Neural cell (in vitro differentiated cells): ENCODE measurements around the gene DEAF1. TPM values are rescaled to one million over a fixed set of nuclear protein-coding genes. Genes with fewer than 3 reads are reported as not detected.

Source experiments
- H2AFZ ChIP-seq: fragments of 200-600, 300-800 bp; sonication (generic), shearing (Covaris generic); 2 replicates; pipeline ENCODE4 v1.6.0; 2014; ENCODE audit warnings: low read depth, mild to moderate bottlenecking, antibody characterized with exemption, low read length, moderate library complexity
- H3F3A ChIP-seq: fragments of 200-600 bp; shearing (Covaris generic); 2 replicates; pipeline ENCODE4 v1.6.1; 2016; ENCODE audit warnings: mild to moderate bottlenecking, moderate library complexity, mixed read lengths, antibody characterized with exemption, low read length; ENCODE audit not compliant: insufficient read depth, poor library complexity, severe bottlenecking
- H3K27ac ChIP-seq: fragments of 200-600, 300-800 bp; sonication (generic), shearing (Covaris generic); 2 replicates; pipeline ENCODE4 v1.5.1; 2014; ENCODE audit warnings: mild to moderate bottlenecking, low read length, moderate library complexity
- H3K27me3 ChIP-seq: fragments of 300-800, 200-600 bp; sonication (generic), shearing (Covaris generic); 2 replicates; pipeline ENCODE4 v1.6.0; 2014; ENCODE audit warnings: mild to moderate bottlenecking, low read depth, low read length, moderate library complexity; ENCODE audit not compliant: insufficient read depth
- H3K36me3 ChIP-seq: fragments of 300-800, 200-600 bp; sonication (generic), shearing (Covaris generic); 2 replicates; pipeline ENCODE4 v1.5.1; 2014; ENCODE audit warnings: mild to moderate bottlenecking, antibody characterized with exemption, low read length, moderate library complexity; ENCODE audit not compliant: insufficient read depth
- H3K4me2 ChIP-seq: fragments of 300-800, 200-600 bp; sonication (generic), shearing (Covaris generic); 2 replicates; pipeline ENCODE4 v1.6.0; 2014; ENCODE audit warnings: mild to moderate bottlenecking, low read length
- H3K4me3 ChIP-seq: fragments of 300-800, 200-600 bp; sonication (generic), shearing (Covaris generic); 2 replicates; pipeline ENCODE4 v1.5.1; 2014; ENCODE audit warnings: mild to moderate bottlenecking, low read length, moderate library complexity
- H3K79me2 ChIP-seq: fragments of 200-600 bp; shearing (Covaris generic); replicated peaks from 2 replicates; pipeline ENCODE4 v1.6.0; 2014; ENCODE audit warnings: mild to moderate bottlenecking, low read length, moderate library complexity; ENCODE audit not compliant: insufficient read depth
- H3K9ac ChIP-seq: fragments of 300-800, 200-600 bp; sonication (generic), shearing (Covaris generic); 2 replicates; pipeline ENCODE4 v1.6.1; 2016; ENCODE audit warnings: mild to moderate bottlenecking, low read length, mixed read lengths
- H3K9me2 ChIP-seq: fragments of 200-600 bp; shearing (Covaris generic); 2 replicates; pipeline ENCODE4 v1.6.1; 2016; ENCODE audit warnings: mild to moderate bottlenecking, low read length, mixed read lengths; ENCODE audit not compliant: insufficient read depth
- H3K9me3 ChIP-seq: fragments of 200-600, 300-800 bp; sonication (generic), shearing (Covaris generic); 2 replicates; pipeline ENCODE4 v1.6.1; 2016; ENCODE audit warnings: mild to moderate bottlenecking, mixed run types, low read length, moderate library complexity, mixed read lengths
- H4K20me1 ChIP-seq: fragments of 200-600 bp; shearing (Covaris generic); 2 replicates; pipeline ENCODE4 v1.6.1; 2016; ENCODE audit warnings: mild to moderate bottlenecking, mixed run types; ENCODE audit not compliant: insufficient read depth
- EP300 ChIP-seq: fragments of 450-650 bp; conservative IDR thresholded peaks from 2 replicates; pipeline ENCODE4 v1.6.1; 2014; ENCODE audit warnings: antibody characterized with exemption, mild to moderate bottlenecking, moderate library complexity; ENCODE audit not compliant: poor library complexity, severe bottlenecking
- EZH2 ChIP-seq: fragments of 200-600, 300-800 bp; shearing (Covaris generic), sonication (generic); IDR thresholded peaks from 2 replicates; pipeline ENCODE4 v1.6.1; 2014; ENCODE audit warnings: antibody characterized with exemption, low read length, borderline replicate concordance, mild to moderate bottlenecking; ENCODE audit not compliant: insufficient read depth, poor library complexity, severe bottlenecking
- MXI1 ChIP-seq: fragments of 450-650 bp; conservative IDR thresholded peaks from 2 replicates; pipeline ENCODE4 v1.6.1; 2014; ENCODE audit warnings: antibody characterized with exemption, mild to moderate bottlenecking; ENCODE audit not compliant: poor library complexity, severe bottlenecking
- POLR2AphosphoS5 ChIP-seq: IDR thresholded peaks from 2 replicates; pipeline ENCODE4 v1.6.1; 2012
- RAD21 ChIP-seq: fragments of 450-650 bp; conservative IDR thresholded peaks from 2 replicates; pipeline ENCODE4 v1.6.1; 2014; ENCODE audit warnings: antibody characterized with exemption, mild to moderate bottlenecking, moderate library complexity
- SMC3 ChIP-seq: fragments of 450-650 bp; conservative IDR thresholded peaks from 2 replicates; pipeline ENCODE4 v1.6.1; 2014; ENCODE audit warnings: antibody characterized with exemption, mild to moderate bottlenecking, moderate library complexity; ENCODE audit not compliant: poor library complexity
- TAF1 ChIP-seq: IDR thresholded peaks from 2 replicates; pipeline ENCODE4 v1.6.1; 2012; ENCODE audit warnings: low read depth
- polyA plus RNA-seq: library from polyadenylated mRNA; depleted of rRNA; stranded (reverse); fragments of >200 nt; gene quantifications from 2 replicates; pipeline ENCODE4 v1.2.3, GENCODE V29; 2014
- TF ChIP-seq, protein P1 (sequence below): IDR thresholded peaks from 2 replicates; pipeline ENCODE4 v1.6.1; 2012; ENCODE audit warnings: borderline replicate concordance
- TF ChIP-seq, protein P2 (sequence below): fragments of 450-650 bp; IDR thresholded peaks from 2 replicates; pipeline ENCODE4 v1.5.1; 2014; ENCODE audit warnings: antibody characterized with exemption, mild to moderate bottlenecking, moderate library complexity; ENCODE audit not compliant: poor library complexity, severe bottlenecking

DEAF1 gene
- polyA plus RNA-seq, 1 donor from 2014 or later: 87.6 TPM

DNA sequence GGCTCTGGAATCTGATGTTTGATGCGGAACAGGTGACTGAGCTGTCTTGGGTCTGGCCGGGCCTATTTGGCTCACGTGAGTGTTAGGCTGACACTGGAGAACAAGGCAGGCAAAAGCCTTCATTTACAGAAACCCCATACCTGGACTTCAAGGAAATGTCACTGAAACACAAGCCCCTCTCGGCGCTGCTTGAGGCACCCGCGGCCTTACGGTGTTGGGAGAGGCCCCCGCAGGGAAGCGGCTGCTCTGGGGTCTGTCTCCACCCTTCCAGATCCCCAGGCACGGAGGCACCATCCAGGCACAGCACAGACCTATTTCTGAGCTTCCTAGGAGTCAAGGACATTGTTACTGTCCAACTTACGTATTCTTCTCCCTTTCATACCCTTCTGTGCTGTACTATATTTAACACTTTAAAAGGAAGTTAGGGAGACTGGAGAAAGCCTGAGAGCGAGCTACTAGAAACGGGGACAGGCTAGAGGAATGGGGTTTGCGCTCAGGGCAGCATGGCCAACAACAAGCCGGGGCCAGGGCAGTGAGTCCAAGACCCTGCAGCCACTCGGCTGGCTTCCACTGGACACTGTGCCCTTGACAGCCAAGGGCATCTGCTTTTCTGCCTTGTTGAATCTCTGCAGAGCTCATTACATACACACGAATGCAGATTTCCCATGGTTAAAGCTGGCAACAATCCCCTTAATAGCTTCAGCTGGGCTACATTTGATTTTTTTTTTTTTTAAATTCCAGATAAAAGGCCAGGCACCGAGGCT, 34.2 kb downstream of the DEAF1 start:
- Histone ChIP-seq H3K4me3 (no peak overlapping the region), H3K27me3 (no peaks in the 10 kb centered on the region), H3K4me2 (no peak overlapping the region), H3K36me3 (no peaks in the 10 kb centered on the region), H3K27ac (no peak overlapping the region), H2AFZ (no peak overlapping the region), H3K9me3 (no peaks in the 10 kb centered on the region), H3K9ac (no peak overlapping the region), H3K79me2 (no peaks in the 10 kb centered on the region), H3F3A (no peaks in the 10 kb centered on the region), H3K9me2 (no peaks in the 10 kb centered on the region), H4K20me1 (no peaks in the 10 kb centered on the region)
- TF ChIP-seq POLR2AphosphoS5 (no peak), SMC3 (no peak), MXI1 (no peak), RAD21 (no peak), EP300 (no peak), TAF1 (no peak), EZH2 (no peak)
- TF ChIP-seq, protein P1, sequence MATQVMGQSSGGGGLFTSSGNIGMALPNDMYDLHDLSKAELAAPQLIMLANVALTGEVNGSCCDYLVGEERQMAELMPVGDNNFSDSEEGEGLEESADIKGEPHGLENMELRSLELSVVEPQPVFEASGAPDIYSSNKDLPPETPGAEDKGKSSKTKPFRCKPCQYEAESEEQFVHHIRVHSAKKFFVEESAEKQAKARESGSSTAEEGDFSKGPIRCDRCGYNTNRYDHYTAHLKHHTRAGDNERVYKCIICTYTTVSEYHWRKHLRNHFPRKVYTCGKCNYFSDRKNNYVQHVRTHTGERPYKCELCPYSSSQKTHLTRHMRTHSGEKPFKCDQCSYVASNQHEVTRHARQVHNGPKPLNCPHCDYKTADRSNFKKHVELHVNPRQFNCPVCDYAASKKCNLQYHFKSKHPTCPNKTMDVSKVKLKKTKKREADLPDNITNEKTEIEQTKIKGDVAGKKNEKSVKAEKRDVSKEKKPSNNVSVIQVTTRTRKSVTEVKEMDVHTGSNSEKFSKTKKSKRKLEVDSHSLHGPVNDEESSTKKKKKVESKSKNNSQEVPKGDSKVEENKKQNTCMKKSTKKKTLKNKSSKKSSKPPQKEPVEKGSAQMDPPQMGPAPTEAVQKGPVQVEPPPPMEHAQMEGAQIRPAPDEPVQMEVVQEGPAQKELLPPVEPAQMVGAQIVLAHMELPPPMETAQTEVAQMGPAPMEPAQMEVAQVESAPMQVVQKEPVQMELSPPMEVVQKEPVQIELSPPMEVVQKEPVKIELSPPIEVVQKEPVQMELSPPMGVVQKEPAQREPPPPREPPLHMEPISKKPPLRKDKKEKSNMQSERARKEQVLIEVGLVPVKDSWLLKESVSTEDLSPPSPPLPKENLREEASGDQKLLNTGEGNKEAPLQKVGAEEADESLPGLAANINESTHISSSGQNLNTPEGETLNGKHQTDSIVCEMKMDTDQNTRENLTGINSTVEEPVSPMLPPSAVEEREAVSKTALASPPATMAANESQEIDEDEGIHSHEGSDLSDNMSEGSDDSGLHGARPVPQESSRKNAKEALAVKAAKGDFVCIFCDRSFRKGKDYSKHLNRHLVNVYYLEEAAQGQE: no peak
- TF ChIP-seq, protein P2, sequence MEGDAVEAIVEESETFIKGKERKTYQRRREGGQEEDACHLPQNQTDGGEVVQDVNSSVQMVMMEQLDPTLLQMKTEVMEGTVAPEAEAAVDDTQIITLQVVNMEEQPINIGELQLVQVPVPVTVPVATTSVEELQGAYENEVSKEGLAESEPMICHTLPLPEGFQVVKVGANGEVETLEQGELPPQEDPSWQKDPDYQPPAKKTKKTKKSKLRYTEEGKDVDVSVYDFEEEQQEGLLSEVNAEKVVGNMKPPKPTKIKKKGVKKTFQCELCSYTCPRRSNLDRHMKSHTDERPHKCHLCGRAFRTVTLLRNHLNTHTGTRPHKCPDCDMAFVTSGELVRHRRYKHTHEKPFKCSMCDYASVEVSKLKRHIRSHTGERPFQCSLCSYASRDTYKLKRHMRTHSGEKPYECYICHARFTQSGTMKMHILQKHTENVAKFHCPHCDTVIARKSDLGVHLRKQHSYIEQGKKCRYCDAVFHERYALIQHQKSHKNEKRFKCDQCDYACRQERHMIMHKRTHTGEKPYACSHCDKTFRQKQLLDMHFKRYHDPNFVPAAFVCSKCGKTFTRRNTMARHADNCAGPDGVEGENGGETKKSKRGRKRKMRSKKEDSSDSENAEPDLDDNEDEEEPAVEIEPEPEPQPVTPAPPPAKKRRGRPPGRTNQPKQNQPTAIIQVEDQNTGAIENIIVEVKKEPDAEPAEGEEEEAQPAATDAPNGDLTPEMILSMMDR: no peak

DNA sequence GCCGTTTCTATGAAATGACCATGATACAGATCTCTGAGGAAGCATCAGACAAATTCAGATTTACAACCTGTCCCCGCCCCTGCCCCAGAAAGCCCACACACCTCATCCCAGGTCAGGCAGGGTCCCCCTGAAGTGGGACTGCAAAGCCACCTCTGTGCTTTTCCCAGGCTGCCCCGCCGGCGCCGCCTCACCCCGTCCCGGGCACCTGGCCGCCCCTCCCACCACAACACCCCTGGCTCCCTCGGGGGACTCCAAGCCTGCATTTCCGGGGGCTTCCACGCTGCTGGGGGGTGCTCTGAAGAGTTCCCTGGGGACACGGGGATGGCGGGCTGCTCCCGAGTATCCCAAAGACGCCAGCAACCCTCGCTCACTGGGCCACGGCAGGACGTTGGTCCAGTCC, 34.7 kb downstream of the DEAF1 start:
- Histone ChIP-seq H3K4me2 (no peak overlapping the region), H3K9me2 (no peaks in the 10 kb centered on the region), H3K27me3 (no peaks in the 10 kb centered on the region), H2AFZ (no peak overlapping the region), H3K4me3 (no peak overlapping the region), H3K9me3 (no peaks in the 10 kb centered on the region), H3K36me3 (no peaks in the 10 kb centered on the region), H4K20me1 (no peaks in the 10 kb centered on the region), H3F3A (no peaks in the 10 kb centered on the region), H3K27ac (no peak overlapping the region), H3K79me2 (no peaks in the 10 kb centered on the region), H3K9ac (no peak overlapping the region)
- TF ChIP-seq, protein P1: no peak
